Measurements from ENCODE around the gene CHRD. TPM values are rescaled to one million over a fixed set of nuclear protein-coding genes. Genes with fewer than 3 reads are reported as not detected.
A peak's percentile ranks its signal among the peaks of the same experiment; 100 is the strongest.

The CHRD gene
- total RNA-seq, 2 experiments from 2014 or later, result not detected

DNA sequence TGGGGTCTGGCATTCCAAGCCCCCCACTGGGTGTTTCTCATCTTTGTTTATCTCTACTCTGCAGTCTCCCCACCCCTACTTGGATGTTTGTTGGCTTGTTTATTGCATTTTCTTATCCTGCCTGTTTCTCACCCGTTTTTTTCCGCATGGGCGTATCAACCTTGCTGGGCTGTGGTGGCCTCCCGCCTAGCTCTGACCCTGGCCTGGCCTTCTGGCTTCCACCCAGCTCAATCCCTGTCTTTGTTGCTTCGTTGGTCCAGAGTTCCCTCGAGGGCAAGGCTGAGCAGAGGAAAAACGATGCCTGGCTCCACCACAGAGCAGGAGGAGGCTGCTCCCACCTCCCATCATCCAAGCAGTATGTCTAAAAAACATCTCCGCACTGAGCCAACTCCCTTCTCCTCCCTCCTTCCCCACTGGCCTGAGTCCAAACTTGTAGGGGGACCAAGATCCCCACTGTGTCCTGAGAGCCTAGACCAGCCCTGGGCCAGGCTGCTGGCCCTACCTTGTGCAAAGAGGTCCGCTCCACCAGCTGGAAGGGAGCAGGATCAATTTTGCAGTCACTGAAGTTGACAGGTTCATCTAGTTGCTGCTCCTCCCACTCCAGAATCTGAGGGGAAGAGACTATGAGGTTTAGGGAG, 28.2 kb upstream of the CHRD start:
- peaks cover 9% of the 10 kb centered on the region for H3K4me1 Mint-ChIP-seq
- H3K9me3 Mint-ChIP-seq (ENCODE audit: low read depth), result no peaks in the 10 kb centered on the region
- DNase-seq (no peak), ATAC-seq (no peak)
- no peaks in the 10 kb centered on the region for H3K36me3 Mint-ChIP-seq
- H3K27me3 Mint-ChIP-seq, result no peaks in the 10 kb centered on the region
- H3K27ac Mint-ChIP-seq, result no peak overlapping the region
- CTCF ChIA-PET, result interaction anchor here (0.5 to 1.1 kb wide), 2 partner anchors 11 to 60 kb away, joined by 3 read pairs; no protein-coding TSS in a partner anchor
- H3K4me3 Mint-ChIP-seq, result no peak overlapping the region

DNA sequence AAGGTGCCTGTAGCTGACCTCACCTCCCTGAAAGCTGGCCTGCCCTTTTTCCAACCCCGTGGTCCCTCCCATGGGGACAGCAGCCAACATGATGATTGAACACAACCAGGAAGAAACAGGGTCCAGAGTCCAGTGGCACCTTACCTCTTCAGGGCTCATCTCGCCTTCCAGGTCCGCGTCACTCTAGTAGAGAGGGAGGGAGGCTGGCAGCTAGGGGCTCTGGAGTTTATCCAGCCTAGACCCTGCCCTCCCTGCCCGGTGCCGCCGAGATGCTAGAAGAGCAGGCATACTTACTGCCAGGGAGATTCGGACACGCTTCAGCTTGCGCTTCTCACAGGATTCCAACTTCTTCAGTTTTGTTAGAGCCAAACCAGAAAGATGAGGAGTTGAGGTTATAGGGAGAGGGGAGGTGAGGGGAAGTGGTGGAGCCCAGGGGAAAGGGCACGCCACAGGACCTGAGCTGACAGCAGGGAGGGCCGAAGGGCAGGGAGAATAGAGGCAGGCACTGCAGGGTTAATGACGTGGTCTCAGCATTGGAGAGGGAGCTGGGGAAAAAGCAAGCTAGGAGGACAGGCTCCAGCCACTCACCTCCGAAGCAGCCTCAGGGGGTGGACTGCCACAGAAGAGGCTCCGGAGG, 27.6 kb upstream of the CHRD start:
- Mint-ChIP-seq H3K27me3 (no peaks in the 10 kb centered on the region), H3K4me3 (no peak overlapping the region), H3K4me1 (peaks cover 9% of the 10 kb centered on the region), H3K9me3 (ENCODE audit: low read depth) (no peaks in the 10 kb centered on the region), H3K27ac (no peak overlapping the region), H3K36me3 (no peaks in the 10 kb centered on the region)
- no peak for ATAC-seq
- DNase-seq, result no peak
- CTCF ChIA-PET, result interaction anchor here (0.5 to 1.2 kb wide), 3 partner anchors 9 to 60 kb away, joined by 3 read pairs; partner anchors contain the start of genes CLCN2 and POLR2H

DNA sequence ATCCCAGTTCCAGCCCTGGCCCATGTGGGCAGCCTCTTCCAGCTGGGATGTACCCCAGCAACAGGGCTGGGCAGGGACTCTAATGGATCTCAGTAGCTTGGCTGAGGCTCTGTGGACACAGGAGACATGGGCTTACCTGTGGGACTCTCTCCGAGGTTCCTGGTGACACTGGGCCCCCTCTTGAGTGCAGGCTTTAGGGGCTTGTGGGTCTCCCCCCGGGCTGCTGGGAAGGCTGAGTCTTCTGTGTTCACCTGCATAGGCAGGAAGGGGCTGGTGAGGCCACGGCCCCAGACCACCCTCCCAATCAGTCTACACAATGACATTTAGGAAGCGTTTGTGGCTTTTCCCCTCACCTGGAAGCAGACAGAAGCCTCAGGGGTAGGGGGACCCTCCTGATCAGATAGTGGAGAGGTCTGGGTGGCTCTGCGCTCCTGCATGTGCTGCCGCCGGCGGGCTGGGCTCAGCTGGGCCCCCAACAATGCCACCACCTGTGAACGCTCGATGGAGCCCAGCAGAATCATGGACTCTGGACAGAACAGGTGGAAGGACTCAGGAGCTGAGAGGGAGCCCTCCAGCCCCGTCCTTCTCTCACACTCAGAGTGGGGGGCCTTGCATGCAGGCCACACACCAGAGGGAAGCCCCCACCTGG, 26.8 kb upstream of the CHRD start:
- ATAC-seq (no peak), DNase-seq (no peak)
- Mint-ChIP-seq H3K27me3 (no peaks in the 10 kb centered on the region), H3K4me3 (no peak overlapping the region), H3K36me3 (no peaks in the 10 kb centered on the region), H3K4me1 (peaks cover 5% of the 10 kb centered on the region), H3K9me3 (ENCODE audit: low read depth) (no peaks in the 10 kb centered on the region), H3K27ac (no peak overlapping the region)
- CTCF ChIA-PET, result interaction anchor here (0.7 to 2.1 kb wide), 6 partner anchors 8 to 160 kb away, joined by 3 to 13 read pairs (median 3); partner anchors contain the start of genes CLCN2 and POLR2H

DNA sequence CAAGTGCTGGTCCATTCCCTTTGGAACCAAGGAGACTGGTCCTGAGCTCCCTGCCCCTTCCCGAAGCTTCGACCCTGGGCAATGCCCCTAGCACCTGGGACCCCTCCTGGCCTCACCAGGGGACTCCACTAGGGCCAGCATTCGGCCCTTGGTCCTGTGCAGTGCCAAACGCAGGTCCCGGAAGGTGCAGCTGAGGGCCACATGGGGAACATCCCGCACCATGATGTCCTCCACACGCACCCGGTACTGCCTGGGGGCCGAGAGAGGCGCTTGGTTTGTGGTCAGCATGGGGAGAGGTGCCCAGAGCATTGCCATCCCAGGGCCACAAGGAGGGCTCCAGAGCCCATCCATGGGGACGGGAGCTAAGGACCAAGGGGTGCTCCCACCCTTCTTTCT, 26.3 kb upstream of the CHRD start:
- CTCF ChIA-PET, result interaction anchor here (0.5 to 2.1 kb wide), 16 partner anchors 8 to 590 kb away, joined by 3 to 13 read pairs (median 4); partner anchors contain the start of gene FAM131A
- peak; percentile 8 for ATAC-seq
- peaks cover 5% of the 10 kb centered on the region for H3K4me1 Mint-ChIP-seq
- no peaks in the 10 kb centered on the region for H3K9me3 Mint-ChIP-seq (ENCODE audit: low read depth)
- no peaks in the 10 kb centered on the region for H3K36me3 Mint-ChIP-seq
- H3K4me3 Mint-ChIP-seq, result no peak overlapping the region
- no peak for DNase-seq
- no peaks in the 10 kb centered on the region for H3K27me3 Mint-ChIP-seq
- H3K27ac Mint-ChIP-seq, result no peak overlapping the region

DNA sequence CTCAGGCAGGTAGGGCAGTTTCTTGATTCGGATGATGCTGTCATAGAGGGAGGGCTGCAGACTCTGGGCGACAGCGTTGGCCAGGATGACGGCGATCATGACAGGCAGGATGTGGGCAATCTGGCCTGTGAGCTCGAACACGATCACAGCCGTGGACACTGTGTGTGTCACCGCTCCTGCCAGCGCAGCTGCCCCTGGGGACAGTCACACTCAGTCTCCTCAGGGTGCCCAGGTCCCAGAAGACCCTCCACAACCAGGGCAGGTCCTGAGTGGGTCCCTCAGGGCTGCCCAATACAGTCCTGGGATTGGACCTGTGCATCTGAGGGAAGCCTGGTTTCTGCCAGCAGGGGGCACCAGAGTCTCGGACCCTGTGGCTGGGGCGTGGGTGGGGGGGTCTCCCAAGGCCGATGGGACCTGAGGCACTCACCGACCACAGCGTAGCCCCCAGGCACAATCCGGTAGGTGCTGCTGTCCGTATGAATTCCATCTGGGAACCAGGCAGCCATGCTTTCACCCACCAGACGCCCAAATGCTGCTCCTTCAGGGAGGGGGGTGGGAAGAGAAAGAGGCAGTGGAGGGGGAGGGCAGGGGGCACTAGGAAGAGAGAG, 25.6 kb upstream of the CHRD start:
- Mint-ChIP-seq H3K27me3 (no peaks in the 10 kb centered on the region), H3K4me3 (no peak overlapping the region), H3K4me1 (peaks cover 5% of the 10 kb centered on the region), H3K36me3 (no peaks in the 10 kb centered on the region), H3K9me3 (ENCODE audit: low read depth) (no peaks in the 10 kb centered on the region), H3K27ac (peak overlapping the region; percentile 8)
- DNase-seq (peak; percentile 72), ATAC-seq (peak; percentile 81)
- CTCF ChIA-PET, result interaction anchor here (0.5 to 2.1 kb wide), 15 partner anchors 9 to 590 kb away, joined by 3 to 13 read pairs (median 4); partner anchors contain the start of gene FAM131A

DNA sequence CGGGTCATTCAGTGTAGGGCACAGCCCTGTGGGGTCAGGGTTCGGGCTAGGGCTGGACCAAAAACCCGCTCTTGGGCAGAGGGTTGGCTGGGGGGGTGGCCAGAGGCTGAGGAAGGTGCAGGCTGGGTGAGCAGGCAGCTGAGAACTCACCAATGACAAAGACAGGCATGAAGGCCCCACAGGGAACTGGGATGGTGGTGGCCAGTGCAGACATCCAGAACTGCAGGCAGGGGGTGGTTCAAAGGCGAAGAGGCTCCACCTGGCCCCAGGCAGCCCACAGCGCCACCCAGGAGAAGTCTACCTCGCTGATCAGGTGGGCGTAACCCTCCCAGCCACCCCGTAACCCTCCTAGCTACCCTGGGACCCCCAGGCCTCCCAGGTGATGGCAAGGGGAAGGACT, 25.1 kb upstream of the CHRD start:
- Mint-ChIP-seq H3K36me3 (no peaks in the 10 kb centered on the region), H3K27me3 (no peaks in the 10 kb centered on the region), H3K27ac (no peak overlapping the region), H3K9me3 (ENCODE audit: low read depth) (no peaks in the 10 kb centered on the region), H3K4me1 (peaks cover 5% of the 10 kb centered on the region), H3K4me3 (no peak overlapping the region)
- DNase-seq (no peak), ATAC-seq (no peak)
- CTCF ChIA-PET, result interaction anchor here (0.9 to 2.1 kb wide), 4 partner anchors 17 to 186 kb away, joined by 3 to 13 read pairs (median 5); no protein-coding TSS in a partner anchor

DNA sequence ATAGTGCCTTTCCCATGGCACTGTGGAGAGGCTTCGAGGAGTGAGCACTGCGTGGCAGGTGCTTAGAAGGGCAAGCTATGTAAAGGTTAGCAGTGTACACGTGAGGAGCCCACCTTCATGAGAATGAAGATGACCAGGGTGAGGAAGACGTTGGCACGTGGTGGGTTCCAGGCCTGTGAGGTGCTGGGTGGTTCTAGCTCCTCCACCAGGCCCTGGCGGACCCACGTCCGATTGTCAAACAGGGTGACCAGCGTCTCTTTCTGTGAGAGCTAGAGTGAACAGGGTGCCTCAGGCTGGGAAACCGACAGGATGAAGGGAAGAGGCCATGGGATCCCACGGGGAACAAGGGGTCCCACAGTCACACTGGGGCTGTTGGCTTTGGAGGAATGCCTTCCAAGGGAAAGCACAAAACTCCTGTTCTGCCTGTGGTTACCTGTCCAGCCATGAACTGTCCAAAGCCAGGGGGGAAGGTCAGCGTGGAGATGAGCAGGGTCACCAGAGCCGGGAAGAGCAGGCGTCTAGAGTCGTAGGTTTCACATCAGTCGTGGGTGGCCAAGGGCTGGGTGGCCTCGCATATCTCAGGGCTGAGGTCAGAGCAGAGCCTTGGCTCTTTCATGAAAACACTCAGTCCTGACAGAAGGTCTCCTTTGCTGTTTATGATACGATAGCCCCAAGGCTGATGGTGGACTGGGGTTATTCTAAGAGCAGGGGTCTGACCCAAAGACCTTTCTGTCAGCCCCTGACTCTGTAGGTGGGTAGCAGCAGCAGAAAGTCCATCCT, 24.4 kb upstream of the CHRD start:
- Mint-ChIP-seq H3K27ac (no peak overlapping the region), H3K36me3 (no peaks in the 10 kb centered on the region), H3K27me3 (peaks cover 4% of the 10 kb centered on the region), H3K4me3 (no peak overlapping the region), H3K4me1 (peaks cover 7% of the 10 kb centered on the region), H3K9me3 (ENCODE audit: low read depth) (no peaks in the 10 kb centered on the region)
- CTCF ChIA-PET, result interaction anchor here (0.9 to 1.6 kb wide), 3 partner anchors 158 to 186 kb away, joined by 3 to 7 read pairs (median 3); no protein-coding TSS in a partner anchor
- ATAC-seq (no peak), DNase-seq (no peak)

DNA sequence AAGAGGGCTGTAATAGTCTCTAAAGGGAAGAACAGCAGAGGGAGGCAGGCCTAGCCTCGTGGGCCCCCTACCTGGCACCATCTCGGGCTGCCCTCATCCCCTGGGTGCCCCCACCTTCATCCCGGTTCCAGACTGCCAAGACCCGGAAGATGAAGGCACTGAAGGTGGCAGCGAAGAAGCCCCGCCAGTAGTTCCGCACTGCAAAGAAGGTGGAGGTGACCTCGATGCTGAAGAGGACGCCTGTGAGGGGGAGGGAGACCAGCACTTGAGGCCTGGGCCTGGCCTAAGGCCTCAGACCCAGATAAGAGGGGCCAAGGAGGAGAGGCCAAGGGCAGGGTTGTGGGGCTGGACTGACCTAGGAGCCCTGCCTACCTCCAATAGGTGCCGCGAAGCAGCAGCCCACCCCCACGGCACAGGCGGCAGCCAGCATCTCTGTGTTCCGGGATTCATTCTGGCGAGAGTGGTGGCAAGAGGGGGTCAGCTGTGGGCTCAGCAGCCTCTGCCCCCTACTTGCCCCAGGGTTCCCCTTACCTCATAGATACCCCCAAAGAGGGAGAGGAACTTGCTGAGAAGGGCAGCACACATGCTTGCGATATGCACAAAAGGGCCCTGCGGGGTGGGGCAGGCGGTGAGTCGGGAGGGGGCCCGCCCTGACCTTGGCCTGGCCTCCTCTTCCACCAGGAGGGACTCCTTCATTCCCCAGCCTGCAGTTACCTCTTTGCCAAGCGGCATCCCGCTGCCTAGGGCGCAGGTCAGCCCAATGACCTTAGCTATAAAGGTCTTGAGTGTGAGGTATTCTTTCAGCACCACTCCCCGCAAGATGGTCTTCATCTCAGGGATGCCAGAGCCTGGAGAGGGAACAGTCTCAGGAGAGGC, 22.4 kb upstream of the CHRD start:
- H3K27me3 Mint-ChIP-seq, result peaks cover 5% of the 10 kb centered on the region
- H3K36me3 Mint-ChIP-seq, result no peaks in the 10 kb centered on the region
- DNase-seq (no peak), ATAC-seq (no peak)
- peaks cover 13% of the 10 kb centered on the region for H3K4me1 Mint-ChIP-seq
- CTCF ChIA-PET, result no interaction called here
- no peak overlapping the region for H3K27ac Mint-ChIP-seq
- no peak overlapping the region for H3K4me3 Mint-ChIP-seq
- no peaks in the 10 kb centered on the region for H3K9me3 Mint-ChIP-seq (ENCODE audit: low read depth)

DNA sequence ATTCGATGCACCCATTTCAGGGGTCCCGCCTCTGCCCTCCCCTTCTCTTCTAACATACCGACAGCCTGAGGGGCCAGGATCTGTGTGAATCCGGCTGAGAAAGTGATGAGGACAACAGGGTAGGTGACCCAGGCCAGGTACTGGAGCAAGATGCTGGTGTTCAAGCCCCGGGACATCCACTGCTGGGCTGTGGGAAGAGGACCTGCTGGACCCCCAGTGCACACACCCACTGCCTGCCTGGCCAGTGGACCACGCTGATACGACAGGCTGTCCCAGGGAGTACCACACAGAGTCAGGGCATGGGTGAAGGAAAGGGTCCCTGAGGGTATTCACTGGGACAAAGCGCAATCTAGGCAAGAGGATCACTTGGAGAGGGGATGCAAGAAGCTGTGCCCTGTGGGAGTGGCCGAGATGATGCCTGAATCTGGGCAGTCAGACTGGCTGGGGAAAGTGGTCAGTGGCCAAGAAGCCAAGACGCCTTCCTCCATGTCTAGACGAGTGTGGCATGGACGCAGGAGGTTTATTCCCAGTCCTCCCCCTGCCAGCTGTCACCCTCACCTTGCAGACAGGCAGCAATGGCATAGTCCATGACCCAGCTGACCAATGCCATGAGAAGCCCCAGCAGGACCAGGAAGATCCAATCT, 21.6 kb upstream of the CHRD start:
- Mint-ChIP-seq H3K36me3 (peaks cover under 1% of the 10 kb centered on the region), H3K9me3 (ENCODE audit: low read depth) (no peaks in the 10 kb centered on the region), H3K27me3 (peaks cover 5% of the 10 kb centered on the region), H3K27ac (no peak overlapping the region), H3K4me1 (peaks cover 15% of the 10 kb centered on the region), H3K4me3 (no peak overlapping the region)
- CTCF ChIA-PET, result interaction anchor here (0.9 to 1.1 kb wide), 2 partner anchors 10 to 156 kb away, joined by 3 read pairs; no protein-coding TSS in a partner anchor
- ATAC-seq (no peak), DNase-seq (no peak)

DNA sequence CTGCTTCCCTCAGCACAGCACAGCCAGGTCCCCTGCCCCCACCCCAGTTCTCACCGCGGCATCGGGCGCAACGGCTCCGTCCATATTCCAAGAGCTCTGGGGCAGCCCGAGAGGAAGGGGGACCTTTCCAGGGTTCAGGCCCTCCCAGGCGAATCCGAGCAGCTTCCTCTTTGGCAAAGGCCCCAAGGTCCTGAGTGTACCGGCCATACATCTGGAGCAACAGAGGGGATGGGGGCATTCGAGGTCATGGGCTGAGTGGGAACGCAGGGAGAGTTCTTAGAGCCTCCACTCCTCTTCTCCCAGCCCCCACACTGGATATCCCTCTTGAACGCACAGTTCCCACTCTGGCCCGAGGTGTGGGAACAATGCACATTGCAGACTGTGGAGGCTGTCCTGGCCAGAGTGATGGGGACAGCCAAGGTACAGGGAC, 20.9 kb upstream of the CHRD start:
- no peak overlapping the region for H3K27ac Mint-ChIP-seq

DNA sequence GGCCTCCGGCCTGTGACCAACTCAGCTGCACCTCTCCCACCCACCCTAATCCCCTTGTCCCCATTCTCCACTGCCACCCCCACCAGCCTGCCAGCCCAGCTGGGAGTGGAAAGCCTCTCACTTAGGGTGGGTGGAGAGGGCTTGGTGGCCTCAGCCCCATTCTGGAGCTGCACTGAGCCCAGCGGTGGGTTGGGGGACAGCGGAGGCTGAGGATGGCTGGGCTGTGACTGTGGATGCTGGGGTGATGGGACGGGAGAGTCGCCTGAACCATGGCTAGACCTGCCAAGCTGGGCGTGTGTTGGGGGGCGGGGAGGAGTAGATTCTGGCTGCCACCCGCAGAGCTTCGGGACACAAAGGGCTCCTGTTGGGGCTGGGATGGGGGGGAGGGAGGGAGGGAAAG, 20.2 kb upstream of the CHRD start:
- Mint-ChIP-seq H3K9me3 (ENCODE audit: low read depth) (no peaks in the 10 kb centered on the region), H3K27me3 (peaks cover 5% of the 10 kb centered on the region), H3K4me3 (no peak overlapping the region), H3K36me3 (peaks cover 5% of the 10 kb centered on the region), H3K4me1 (peaks cover 18% of the 10 kb centered on the region), H3K27ac (no peak overlapping the region)
- DNase-seq (no peak), ATAC-seq (no peak)
- CTCF ChIA-PET, result interaction anchor here (1.0 to 2.0 kb wide), 2 partner anchors 12 to 181 kb away, joined by 3 to 6 read pairs; no protein-coding TSS in a partner anchor

More for the DNA sequence above, 20.9 kb upstream of the CHRD start:
- CTCF ChIA-PET, result interaction anchor here (0.9 to 1.1 kb wide), 2 partner anchors 10 to 155 kb away, joined by 3 read pairs; no protein-coding TSS in a partner anchor
- Mint-ChIP-seq H3K4me1 (peaks cover 14% of the 10 kb centered on the region), H3K9me3 (ENCODE audit: low read depth) (no peaks in the 10 kb centered on the region), H3K36me3 (peaks cover 2% of the 10 kb centered on the region), H3K27me3 (peaks cover 5% of the 10 kb centered on the region), H3K4me3 (no peak overlapping the region)
- DNase-seq (no peak), ATAC-seq (no peak)
